ENCODE results near the gene VTCN1. TPM values are rescaled to one million over a fixed set of nuclear protein-coding genes. Genes with fewer than 3 reads are reported as not detected.

Gene VTCN1
- total RNA-seq, 1 donor from 2014 or later = 1.2 TPM

- DNase-seq (ENCODE audit: low read depth) = no peak
- H3K4me3 ChIP-seq (ENCODE audit: low read depth, low read length) = no peak overlapping the region
- TF ChIP-seq CTCF (conservative IDR thresholded peaks at IDR 0.05; ENCODE audit: low read depth, low read length) = no peak
These were observed 75.4 kb downstream of the VTCN1 start for GRCh38 chr1:117135329-117135728.

GRCh38 chr1:117130526-117130925 lies 80.2 kb downstream of the VTCN1 start:
- TF ChIP-seq CTCF (conservative IDR thresholded peaks at IDR 0.05; ENCODE audit: low read depth, low read length) = no peak
- H3K4me3 ChIP-seq (ENCODE audit: low read depth, low read length) = no peak overlapping the region
- DNase-seq (ENCODE audit: low read depth) = no peak

- no peak for DNase-seq (ENCODE audit: low read depth)
- no peak overlapping the region for H3K4me3 ChIP-seq (ENCODE audit: low read depth, low read length)
- peak; percentile 62 for TF ChIP-seq CTCF (conservative IDR thresholded peaks at IDR 0.05; ENCODE audit: low read depth, low read length)
These were observed 82.2 kb downstream of the VTCN1 start for GRCh38 chr1:117128323-117129079.

GRCh38 chr1:117127795-117128194 lies 82.9 kb downstream of the VTCN1 start:
- TF ChIP-seq CTCF (conservative IDR thresholded peaks at IDR 0.05; ENCODE audit: low read depth, low read length) = no peak
- no peak for DNase-seq (ENCODE audit: low read depth)
- no peak overlapping the region for H3K4me3 ChIP-seq (ENCODE audit: low read depth, low read length)

GRCh38 chr1:117124661-117125060 lies 86.1 kb downstream of the VTCN1 start:
- DNase-seq (ENCODE audit: low read depth) = no peak
- TF ChIP-seq CTCF (conservative IDR thresholded peaks at IDR 0.05; ENCODE audit: low read depth, low read length) = no peak
- H3K4me3 ChIP-seq (ENCODE audit: low read depth, low read length) = no peak overlapping the region

GRCh38 chr1:117123274-117123673 lies 87.5 kb downstream of the VTCN1 start:
- TF ChIP-seq CTCF (conservative IDR thresholded peaks at IDR 0.05; ENCODE audit: low read depth, low read length) = no peak
- DNase-seq (ENCODE audit: low read depth) = no peak
- H3K4me3 ChIP-seq (ENCODE audit: low read depth, low read length) = no peak overlapping the region

Measured in epithelial cell of proximal tubule (primary cell).